DMS53 treated with DMSO at 0.1 percent for 48 hours (cell line): ENCODE results near the gene EIF2S3B.
A peak's percentile ranks its signal among the peaks of the same experiment; 100 is the strongest.
"Not testable (repeated sequence)": the region's sequence is repeated elsewhere in the genome, so short reads cannot be mapped to it uniquely, and the experiment has no call there.

Source experiments
- DNase-seq: peaks from one replicate; lab custom pipeline; 2025; ENCODE audit not compliant: unreplicated experiment; lab: John Stamatoyannopoulos, UW

EIF2S3B gene

DNA sequence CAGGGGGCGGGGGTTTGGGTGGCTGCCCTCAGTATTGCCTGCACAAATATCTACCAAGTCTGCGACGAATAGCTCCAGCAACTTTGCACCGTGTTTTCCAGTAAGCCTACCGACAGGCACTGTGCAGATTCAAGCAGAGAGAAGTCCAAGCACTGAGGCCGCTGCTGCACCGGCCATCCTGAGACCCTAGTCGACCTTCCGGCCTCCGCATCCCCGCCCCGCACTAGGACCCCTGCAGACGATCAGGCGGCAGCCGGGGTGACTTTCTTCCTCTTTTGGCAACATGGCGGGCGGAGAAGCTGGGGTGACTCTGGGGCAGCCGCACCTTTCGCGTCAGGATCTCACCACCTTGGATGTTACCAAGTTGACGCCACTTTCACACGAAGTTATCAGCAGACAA lies at the start of gene EIF2S3B:
EIF2S3B (plus strand) TSS at position 271 of the 400 bp plus-strand sequence; CDS start at position 284, 13 bp downstream.
- DNase-seq: no peak

DNA sequence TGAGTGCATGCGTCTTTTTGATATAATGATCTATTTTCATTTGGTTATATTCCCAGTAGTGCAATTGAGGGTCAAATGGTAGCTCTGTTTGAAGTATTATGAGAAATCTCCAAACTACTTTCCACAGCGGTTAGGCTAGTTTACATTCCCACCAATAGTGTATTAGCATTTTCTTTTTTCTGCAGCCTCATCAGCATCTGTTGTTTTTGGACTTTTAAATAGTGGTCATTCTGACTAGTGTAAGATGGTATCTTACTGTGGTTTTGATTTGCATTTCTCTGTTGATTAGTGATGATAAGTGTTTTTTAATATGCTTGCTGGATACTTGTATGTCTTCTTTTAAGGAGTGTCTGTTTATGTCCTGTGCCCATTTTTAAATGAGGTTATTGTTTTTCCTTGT lies 48.8 kb upstream of the EIF2S3B start:
- DNase-seq: no peak

DNA sequence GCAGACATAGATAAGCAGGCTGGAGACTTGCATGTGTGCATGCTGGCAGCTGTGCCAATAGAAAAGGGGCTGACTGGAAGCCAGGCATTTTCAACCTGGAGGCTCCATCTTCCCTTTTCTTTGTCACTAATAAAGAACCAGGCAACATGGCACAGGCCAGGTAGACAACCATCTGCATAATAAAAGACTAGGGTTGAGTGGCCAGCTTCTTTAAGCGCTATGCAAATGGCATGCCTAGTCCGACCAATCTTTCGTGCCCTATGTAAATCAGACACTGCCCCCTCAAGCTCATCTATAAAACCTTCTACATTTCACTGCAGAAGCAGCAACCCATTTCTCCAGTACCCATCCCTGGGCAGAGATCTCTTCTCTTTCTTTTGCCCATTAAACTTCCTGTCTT lies 47.9 kb upstream of the EIF2S3B start:
- no peak for DNase-seq

DNA sequence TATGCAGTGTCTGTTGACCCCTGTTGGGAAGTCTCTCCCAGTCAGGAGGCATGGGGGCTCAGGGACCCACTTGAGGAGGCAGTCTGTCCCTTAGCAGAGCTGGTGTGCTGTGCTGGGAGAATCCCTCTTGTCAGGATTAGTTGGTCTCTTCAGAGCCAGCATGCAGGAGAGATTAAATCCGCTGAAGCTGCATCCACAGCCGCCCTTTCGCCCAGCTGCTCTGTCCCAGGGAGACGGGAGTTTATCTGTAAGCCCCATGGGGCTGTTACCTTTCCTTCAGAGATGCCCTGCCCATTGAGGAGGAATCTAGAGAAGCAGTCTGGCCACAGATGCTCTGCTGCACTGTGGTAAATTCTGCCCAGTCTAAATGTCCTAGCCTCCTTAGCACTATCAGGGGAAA lies 39.4 kb upstream of the EIF2S3B start:
- DNase-seq: no peak

DNA sequence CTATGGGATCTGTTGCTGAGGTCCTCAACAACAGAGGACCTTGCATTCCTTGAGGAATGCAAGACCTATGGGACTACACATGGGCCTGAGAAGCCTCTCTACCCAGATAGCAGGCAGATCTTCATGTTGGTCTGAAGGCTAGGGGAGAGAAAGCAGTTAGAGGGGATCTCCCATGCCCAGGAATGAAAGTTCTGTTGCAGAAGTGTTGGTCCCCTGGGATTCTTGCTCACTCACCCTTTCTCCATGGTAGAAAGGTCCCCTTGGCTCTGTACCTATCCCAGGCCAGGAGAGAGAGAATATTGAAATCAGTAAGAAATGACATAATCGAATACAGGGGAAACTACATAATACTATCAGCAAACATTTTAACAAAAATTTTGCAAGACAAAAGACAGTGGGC lies 36.0 kb upstream of the EIF2S3B start:
- DNase-seq: no peak

DNA sequence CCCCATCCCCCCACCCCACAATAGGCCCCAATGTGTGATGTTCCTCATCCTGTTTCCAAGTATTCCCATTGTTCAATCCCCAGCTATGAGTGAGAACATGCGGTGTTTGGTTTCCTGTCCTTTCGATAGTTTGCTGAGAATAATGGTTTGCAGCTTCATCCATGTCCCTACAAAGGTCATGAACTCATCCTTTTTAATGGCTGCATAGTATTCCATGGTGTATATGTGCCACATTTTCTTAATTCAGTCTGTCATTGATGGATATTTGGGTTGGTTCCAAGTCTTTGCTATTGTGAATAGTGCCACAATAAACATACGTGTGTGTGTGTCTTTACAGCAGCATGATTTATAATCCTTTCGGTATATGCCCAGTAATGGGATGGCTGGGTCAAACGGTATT lies 32.9 kb upstream of the EIF2S3B start:
- DNase-seq: not testable (repeated sequence)

DNA sequence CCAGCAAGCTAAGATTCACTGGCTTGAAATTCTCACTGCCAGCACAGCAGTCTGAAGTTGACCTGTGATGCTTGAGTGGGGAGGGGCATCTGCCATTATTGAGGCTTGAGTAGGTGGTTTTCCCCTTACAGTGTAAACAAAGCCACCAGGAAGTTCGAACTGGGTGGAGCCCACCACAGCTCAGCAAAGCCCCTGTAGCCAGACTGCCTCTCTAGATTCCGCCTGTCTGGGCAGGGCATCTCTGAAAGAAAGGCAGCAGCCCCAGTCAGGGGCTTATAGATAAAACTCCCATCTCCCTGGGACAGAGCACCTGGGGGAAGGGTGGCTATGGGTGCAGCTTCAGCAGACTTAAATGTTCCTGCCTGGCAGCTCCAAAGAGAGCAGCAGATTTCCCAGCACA lies 23.8 kb upstream of the EIF2S3B start:
- not testable (repeated sequence) for DNase-seq

DNA sequence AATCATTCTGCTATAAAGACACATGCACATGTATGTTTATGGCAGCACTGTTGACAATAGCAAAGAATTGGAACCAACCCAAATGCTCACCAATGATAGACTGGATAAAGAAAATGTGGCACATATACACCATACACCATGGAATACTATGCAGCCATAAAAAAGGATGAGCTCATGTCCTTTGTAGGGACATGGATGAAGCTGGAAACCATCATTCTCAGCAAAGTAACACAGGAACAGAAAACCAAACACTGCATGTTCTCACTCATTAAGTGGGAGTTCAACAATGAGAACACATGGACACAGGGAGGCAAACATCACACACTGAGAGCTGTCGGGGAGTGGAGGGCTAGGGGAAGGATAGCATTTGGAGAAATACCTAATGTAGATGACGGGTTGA lies 18.4 kb upstream of the EIF2S3B start:
- DNase-seq: not testable (repeated sequence)

DNA sequence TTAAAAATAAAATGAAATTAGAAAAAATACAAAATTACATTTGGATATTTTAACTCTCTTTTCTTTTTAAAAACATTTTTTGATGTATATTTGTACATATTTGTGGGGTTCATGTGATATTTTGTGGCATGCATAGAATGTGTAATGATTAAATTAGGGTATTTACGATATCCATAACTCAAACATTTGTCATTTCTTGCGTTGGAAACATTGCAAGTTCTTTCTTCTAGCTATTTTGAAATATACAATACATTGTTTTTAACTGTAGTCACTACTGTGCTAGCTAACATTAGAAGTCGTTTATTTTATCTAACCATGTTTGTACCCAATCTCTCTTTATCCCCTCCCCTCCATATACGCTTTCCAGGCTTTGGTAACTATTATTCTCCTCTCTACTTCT lies 13.9 kb upstream of the EIF2S3B start:
- DNase-seq: no peak

DNA sequence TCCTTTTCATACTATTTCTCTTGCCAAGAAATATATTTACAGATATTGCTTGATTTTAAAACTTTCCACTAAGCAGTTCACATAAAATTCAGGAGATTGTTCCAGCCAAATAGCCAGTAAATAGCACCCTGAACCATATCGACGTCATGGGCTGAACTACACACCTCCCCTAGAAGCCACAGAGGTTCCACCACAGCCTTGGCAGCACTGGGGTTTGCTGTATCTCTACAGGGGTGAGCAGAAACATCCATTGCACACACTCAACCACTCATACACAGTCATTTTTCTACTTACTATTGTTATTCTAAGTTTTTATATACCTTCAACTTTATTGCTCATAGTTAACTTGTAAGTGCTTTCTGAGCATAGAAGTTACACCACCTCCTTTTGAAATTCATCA lies 8.1 kb upstream of the EIF2S3B start:
- no peak for DNase-seq

DNA sequence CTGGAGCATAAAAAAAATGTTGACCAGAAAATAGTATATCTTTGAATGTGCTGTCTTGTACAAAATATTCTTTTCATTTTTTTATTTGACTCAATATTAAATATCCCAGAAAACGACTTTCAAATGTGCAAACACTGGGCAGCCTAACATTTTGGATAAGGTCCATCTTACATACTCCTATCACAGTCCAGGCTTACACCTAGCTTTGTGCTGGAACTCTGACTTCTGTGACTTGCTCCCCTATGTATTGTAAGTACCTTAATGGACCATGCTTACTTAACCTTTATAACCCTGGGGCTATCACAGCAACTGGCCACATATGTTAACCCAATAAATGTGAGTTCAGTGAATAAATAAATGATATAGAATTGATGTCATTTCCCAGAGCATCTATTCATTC lies 7.6 kb upstream of the EIF2S3B start:
- DNase-seq: no peak

DNA sequence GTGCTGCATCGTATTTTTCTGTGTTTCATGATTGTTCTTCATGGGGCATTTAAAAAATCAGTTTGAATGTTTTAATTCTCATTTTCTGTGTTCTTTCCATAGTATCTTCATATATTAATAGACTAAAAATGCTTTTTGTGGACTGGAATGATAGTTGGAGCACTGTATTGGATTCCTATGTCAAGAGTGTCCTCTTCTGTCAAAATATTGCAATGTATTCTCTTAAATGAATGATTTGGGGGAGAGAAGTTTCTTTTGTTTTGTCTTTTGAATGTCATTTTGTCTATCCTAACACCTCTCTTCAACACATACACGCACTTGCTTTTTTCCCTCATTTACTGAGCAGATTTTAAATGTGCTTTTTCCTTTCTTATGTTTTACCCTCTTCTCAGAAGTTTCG lies 4.7 kb upstream of the EIF2S3B start:
- DNase-seq: peak; percentile 45

DNA sequence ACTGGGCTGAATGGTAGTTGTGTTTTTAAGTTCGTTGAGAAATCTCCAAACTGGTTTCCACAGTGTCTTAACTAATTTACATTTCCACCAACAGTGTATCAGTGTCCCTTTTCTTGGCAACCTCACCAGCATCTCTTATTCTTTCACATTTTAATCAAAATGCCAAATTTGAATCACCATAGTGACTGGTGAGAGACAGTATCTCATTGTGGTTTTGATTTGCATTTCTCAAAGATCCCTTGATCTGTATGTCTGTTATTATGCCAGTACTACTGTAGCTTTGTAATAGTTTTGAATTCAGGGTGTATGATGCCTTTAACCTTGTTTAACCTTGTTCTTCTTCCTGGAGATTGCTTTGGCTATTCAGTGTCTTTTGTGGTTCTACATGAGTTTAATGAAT lies 2.2 kb upstream of the EIF2S3B start:
- DNase-seq: no peak

DNA sequence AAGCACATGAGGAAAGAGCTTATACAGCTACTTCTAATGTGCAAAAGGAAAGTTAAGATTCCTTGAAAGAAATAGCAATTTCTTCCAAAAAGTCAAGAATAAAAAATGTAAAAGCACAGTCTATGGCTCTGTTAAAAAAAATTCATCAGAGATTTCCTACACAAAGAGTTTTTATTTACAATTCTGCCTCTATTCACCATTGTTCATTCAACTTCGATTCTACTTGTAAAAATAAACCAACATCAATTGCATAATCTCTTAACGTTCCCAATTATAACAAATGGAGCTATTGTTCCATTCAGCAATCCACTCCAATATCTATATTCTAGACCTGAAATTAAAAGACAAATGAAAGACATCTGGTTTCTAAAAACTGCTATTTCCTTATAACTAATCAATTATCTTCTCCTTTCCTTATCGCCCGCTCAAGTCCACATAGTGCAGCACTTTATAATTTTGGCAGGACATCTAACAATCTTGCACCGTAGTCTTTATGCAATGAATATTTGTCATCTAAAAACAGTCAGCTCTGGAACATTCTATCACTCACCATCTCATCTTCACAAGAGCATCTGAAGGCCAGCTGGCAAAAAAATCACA lies 6.2 kb downstream of the EIF2S3B start:
- DNase-seq: no peak

DNA sequence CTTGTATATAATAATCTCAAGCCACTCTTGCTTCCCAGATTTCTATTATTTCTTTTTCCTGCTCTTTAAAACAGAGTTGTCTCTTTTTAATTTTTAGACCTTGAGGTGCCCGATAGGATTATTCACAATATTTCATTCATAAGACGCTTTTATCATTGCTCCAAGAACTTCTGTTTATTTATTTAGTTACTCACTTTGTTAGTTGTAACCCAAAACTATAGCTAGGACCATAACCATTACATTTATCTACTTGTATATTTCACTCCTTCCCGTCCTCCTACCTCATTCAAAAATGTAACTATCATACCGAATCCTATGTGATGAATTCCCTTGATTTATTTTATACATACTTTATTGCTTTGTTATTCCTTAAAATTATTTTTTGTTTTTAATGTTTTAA lies 7.1 kb downstream of the EIF2S3B start:
- DNase-seq: no peak

DNA sequence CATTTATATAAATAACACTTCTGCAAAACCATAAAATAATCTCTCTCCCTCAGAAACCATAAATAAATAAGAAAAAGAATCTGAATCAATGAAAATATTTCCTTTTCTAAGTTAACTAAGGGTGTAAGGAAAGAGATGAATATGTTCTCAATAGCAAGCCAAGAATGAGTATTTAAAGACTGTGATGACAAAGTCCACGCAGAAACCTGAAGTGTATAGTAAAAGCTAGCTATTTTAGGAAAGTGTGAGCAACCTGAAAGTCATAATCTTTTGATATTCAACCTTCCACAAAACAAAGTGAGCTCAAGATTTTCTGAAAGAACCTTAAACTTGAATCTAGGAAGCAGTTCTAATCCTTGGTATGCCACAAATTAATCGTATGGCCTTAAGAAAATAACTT lies 15.9 kb downstream of the EIF2S3B start:
- DNase-seq: no peak

DNA sequence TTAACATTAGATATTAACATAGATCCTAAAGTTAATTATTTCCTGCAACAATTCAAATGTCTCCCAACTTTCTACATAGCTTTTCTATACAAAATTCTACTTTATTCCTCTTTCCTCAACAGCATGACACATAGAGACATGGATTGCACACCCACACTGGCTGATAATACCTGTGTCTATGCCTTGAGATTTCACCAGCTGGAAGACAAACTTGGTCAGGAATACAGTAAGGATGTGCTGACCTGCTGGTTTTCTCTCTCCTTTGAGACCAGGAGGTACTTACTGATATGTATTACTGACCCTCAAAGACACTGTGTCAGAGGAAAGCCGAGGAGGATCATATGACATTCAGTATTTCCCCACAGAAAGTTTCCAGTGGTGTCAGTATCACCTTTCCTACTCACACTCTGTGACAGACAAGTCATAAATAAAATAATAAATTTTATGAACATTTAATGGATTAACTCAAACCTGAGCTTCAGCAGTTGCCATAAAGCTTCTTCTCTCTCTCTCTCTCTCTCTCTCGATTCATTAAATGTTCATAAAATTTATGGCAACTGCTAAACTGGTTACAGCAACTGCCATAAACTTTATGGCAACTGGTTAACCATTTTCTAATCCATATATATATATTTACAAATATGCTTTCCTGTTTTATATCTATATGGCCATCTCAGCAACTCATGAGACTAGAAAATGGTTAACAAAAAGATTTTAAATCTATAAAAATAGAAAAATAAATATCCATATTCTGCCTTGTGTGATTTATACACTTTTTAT lies 22.7 kb downstream of the EIF2S3B start:
- no peak for DNase-seq

DNA sequence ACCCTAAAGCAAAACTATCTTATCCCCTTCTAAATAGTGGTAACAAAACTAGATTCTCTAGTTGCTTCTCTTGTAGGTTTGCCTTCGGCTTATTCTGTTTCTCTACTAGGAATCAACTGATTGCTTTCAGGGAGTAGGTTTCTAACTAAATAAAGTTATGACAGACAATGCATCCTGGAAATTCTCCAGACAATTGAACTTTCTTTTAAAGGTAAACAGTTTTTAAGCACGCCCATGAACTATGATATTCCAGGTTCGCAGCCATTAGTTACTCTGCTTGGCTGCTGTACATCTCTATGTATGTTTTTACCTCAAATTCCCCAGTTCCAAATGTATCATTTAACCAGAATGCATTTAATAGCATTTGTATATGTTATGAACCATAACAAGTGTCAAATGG lies 23.9 kb downstream of the EIF2S3B start:
- DNase-seq: no peak

DNA sequence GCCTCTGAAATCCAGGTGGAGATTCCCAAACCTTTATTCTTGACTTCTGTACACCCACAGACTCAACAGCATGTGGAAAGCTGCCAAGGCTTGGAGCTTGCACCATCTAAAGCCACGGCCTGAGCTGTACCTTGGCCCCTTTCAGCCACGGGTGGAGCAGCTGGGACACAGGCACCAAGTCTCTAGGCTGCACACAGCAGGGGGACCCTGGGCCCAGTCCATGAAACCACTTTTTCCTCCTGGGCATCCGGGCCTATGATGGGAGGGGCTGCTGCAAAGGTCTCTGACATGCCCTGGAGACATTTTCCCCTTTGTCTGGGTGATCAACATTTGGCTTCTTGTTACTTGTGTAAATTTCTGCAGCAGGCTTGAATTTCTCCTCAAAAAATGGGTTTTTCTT lies 32.0 kb downstream of the EIF2S3B start:
- no peak for DNase-seq

DNA sequence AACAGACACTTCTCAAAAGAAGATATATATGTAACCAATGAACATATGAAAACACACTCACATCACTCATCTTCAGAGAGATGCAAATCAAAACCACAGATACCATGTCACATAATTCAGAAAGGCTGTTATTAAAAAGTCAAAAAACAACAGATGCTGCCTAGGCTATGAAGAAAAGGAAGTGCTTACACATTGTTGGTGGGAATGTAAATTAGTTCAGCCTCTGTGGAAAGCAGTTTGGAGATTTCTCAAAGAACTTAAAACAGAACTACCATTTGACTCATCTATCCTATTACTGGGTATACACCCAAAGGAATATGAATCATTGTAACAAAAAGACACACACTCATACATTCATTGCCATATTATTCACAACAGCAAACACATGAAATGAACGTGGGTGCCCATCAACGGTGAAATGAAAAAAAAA lies 35.1 kb downstream of the EIF2S3B start:
- DNase-seq: no peak

DNA sequence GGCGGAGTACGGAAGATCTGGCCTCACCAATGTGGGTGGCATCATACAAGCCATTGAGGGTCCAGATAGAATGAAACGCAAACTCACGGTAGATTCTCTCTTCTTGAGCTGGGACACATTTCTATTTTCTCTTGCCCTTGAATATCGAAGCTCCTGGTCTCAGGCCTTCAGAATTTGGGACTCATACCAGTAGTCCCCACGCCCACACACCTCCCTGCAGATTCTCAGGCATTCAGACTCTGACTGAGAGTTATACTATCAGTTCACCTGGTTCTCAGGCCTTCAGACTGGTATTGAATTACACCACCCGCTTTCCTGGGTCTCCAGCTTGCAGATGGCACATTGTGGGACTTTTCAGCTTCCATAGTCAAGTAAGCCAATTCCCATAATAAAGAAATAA lies 37.8 kb downstream of the EIF2S3B start:
- DNase-seq: no peak

DNA sequence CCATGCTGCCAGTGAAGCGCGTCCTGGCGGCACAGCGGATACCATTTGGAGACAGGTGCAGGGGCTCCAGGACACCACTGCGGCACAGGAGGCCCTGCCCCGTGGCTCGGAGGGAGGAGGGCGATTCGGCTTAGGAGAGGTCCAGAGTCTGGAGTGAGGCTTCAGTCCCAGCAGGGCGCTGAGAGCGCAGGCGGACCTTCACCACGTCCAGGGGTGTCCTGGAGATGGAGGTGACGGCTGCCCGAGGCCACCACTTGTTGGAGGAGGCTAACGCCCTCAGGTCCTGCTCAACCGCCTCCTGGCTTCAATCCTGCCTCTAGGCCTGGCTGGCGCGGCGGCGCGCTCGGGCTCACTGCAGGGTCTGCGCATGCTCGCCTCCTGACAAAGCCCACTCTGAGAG lies 45.7 kb downstream of the EIF2S3B start:
- DNase-seq: no peak

DNA sequence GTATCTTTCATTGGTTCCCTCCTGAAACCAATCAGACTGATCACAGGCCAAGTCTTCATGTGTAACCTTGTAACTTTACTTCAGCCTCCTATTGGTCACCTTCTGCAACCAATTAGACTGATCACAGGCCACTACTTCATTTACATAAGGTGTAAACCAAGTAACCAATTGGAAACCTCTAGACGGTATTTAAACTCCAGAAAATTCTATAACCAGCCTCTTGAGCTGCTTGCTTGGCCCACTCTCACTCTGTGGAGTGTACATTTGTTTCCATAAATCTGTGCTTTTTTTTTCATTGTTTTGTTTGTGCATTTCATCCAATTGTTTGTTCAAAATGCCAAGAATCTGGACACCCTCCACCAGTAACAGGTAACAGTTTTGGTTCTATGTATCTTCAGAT lies 47.5 kb downstream of the EIF2S3B start:
- DNase-seq: no peak
